HEK293 (cell line): Measurements from ENCODE around the gene TPRG1.
A peak's percentile ranks its signal among the peaks of the same experiment; 100 is the strongest.

Experiments used
- CTCF ChIA-PET: fragments of 350-600 bp; formaldehyde crosslinking; extraction: SDS; loops from one replicate; lab custom pipeline; 2021; ENCODE audit warnings: antibody characterized with exemption; lab: Yijun Ruan, JAX
- POLR2A ChIA-PET: fragments of 300-600 bp; formaldehyde crosslinking; extraction: SDS; loops from one replicate; lab custom pipeline; 2020; ENCODE audit warnings: antibody characterized with exemption, inconsistent platforms; lab: Yijun Ruan, JAX
- H3K27ac ChIP-seq: fragments of 200-500 bp; sonication (Bioruptor generic); 2 replicates; pipeline ENCODE4 v1.5.1; 2014; ENCODE audit warnings: low read depth, low read length, control low read depth, inconsistent platforms; ENCODE audit errors: extremely low read depth
- H3K36me3 ChIP-seq, 2 experiments: fragments of 200-500 bp in 1 of 2; sonication (Bioruptor generic) in 1 of 2; 1 replicate in 1 of 2; 2 replicates in 1 of 2; pipeline ENCODE4 v1.5.1; 2014 to 2017; ENCODE audit warnings: inconsistent platforms in 2 of 2, low read length in 2 of 2; ENCODE audit not compliant: control insufficient read depth in 2 of 2, insufficient read depth in 1 of 2
- H3K4me1 ChIP-seq: fragments of 200-500 bp; sonication (Bioruptor generic); 2 replicates; pipeline ENCODE4 v1.5.1; 2014; ENCODE audit warnings: mild to moderate bottlenecking, low read length, inconsistent platforms; ENCODE audit not compliant: control insufficient read depth, insufficient read depth
- H3K4me3 ChIP-seq: 2 replicates; pipeline ENCODE4 v1.5.1; 2011; ENCODE audit warnings: low read depth, mild to moderate bottlenecking, control low read depth, low read length, moderate library complexity
- H3K9me3 ChIP-seq: fragments of 200-500 bp; sonication (Bioruptor generic); 2 replicates; pipeline ENCODE4 v1.5.1; 2014; ENCODE audit warnings: low read depth, low read length, inconsistent platforms; ENCODE audit not compliant: control insufficient read depth, insufficient read depth
- FEZF1 ChIP-seq: fragments of 450-650 bp; formaldehyde crosslinking; IDR thresholded peaks from 2 replicates; pipeline ENCODE4 v1.5.1; 2016; ENCODE audit warnings: missing biosample characterization, missing genetic modification characterization
- KLF10 ChIP-seq: fragments of 450-650 bp; IDR thresholded peaks from 2 replicates; pipeline ENCODE4 v1.5.1; 2018; ENCODE audit warnings: missing biosample characterization, mild to moderate bottlenecking, missing genetic modification characterization
- KLF7 ChIP-seq: fragments of 450-650 bp; formaldehyde crosslinking; IDR thresholded peaks from 2 replicates; pipeline ENCODE4 v1.5.1; 2016; ENCODE audit warnings: missing biosample characterization, missing genetic modification characterization, borderline replicate concordance
- KLF9 ChIP-seq: fragments of 450-650 bp; formaldehyde crosslinking; IDR thresholded peaks from 2 replicates; pipeline ENCODE4 v1.5.1; 2016; ENCODE audit warnings: missing biosample characterization, missing genetic modification characterization, low read depth
- ZNF10 ChIP-seq: fragments of 450-650 bp; formaldehyde crosslinking; IDR thresholded peaks from 2 replicates; pipeline ENCODE4 v1.5.1; 2017; ENCODE audit warnings: missing biosample characterization, missing genetic modification characterization
- ZNF23 ChIP-seq: fragments of 450-650 bp; formaldehyde crosslinking; IDR thresholded peaks from 2 replicates; pipeline ENCODE4 v1.5.1; 2016; ENCODE audit warnings: missing biosample characterization, missing genetic modification characterization, borderline replicate concordance
- ZNF585B ChIP-seq: fragments of 450-650 bp; formaldehyde crosslinking; IDR thresholded peaks from 2 replicates; pipeline ENCODE4 v1.5.1; 2016; ENCODE audit warnings: missing biosample characterization, missing genetic modification characterization
- ZNF596 ChIP-seq: fragments of 450-650 bp; IDR thresholded peaks from 2 replicates; pipeline ENCODE4 v1.5.0; 2018; ENCODE audit warnings: missing biosample characterization, mild to moderate bottlenecking, missing genetic modification characterization, moderate library complexity
- ZNF610 ChIP-seq: fragments of 450-650 bp; formaldehyde crosslinking; IDR thresholded peaks from 2 replicates; pipeline ENCODE4 v1.5.1; 2016; ENCODE audit warnings: missing biosample characterization, missing genetic modification characterization, borderline replicate concordance
- ZNF621 ChIP-seq: fragments of 450-650 bp; formaldehyde crosslinking; IDR thresholded peaks from 2 replicates; pipeline ENCODE4 v1.5.1; 2017; ENCODE audit warnings: missing biosample characterization, missing genetic modification characterization
- TF ChIP-seq, protein P1 (sequence below): fragments of 450-650 bp; formaldehyde crosslinking; IDR thresholded peaks from 2 replicates; pipeline ENCODE4 v1.5.1; 2016; ENCODE audit warnings: missing biosample characterization, missing genetic modification characterization
- TF ChIP-seq, protein P2 (sequence below): fragments of 450-650 bp; formaldehyde crosslinking; IDR thresholded peaks from 2 replicates; pipeline ENCODE4 v1.5.1; 2016; ENCODE audit warnings: missing biosample characterization, missing genetic modification characterization
- TF ChIP-seq, protein P3 (sequence below): fragments of 450-650 bp; formaldehyde crosslinking; IDR thresholded peaks from 2 replicates; pipeline ENCODE4 v1.5.1; 2016; ENCODE audit warnings: missing biosample characterization, missing genetic modification characterization
- TF ChIP-seq, protein P4 (sequence below): fragments of 450-650 bp; formaldehyde crosslinking; IDR thresholded peaks from 2 replicates; pipeline ENCODE4 v1.5.1; 2017; ENCODE audit warnings: missing biosample characterization, missing genetic modification characterization

TPRG1 gene

DNA sequence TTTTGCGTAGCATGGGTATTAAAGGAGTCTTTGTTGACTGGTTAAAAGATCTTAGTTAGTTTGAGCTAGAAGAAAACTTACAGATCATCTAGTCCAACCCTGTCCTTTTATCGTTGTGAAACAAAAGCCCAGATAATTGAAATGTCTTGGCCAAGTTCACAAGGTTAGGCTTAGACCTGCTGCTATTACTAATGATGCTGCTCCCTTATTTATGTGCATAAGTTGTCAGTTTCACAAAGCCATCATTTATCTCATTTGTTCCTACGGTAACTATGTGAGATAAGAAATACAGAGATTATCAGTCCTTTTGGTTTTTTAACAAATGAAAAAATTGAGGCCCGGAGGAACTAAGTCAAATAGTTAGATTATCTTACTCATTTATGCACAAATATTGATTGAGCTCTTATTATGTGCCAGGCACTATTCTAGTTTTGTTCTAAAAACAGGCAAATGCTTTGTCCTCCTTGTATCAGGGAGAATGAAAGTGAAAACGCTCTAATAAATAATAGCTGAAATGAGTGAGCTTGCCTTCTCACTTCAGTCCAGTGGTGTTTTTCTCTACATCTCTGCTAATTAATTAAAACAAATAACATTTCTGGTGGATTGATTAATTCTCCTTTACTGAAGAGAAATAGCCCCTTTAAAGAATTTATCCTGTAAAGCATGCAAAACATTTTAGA is 49.1 kb upstream of the TPRG1 start:
- H3K36me3 ChIP-seq: no peaks in the 10 kb centered on the region
- H3K9me3 ChIP-seq: no peaks in the 10 kb centered on the region
- no peak overlapping the region for H3K27ac ChIP-seq
- ChIA-PET POLR2A (no interaction called here), CTCF (interaction anchor here (1.4 kb wide), 1 partner anchor 81 kb away, joined by 4 read pairs; no protein-coding TSS in a partner anchor)
- H3K4me1 ChIP-seq: 0 out of 2 replicates have a peak, but pooled peaks cover 2% of the 10 kb centered on the region
- TF ChIP-seq ZNF10 (tag by site-specific recombination) (no peak), ZNF621 (tag by site-specific recombination) (no peak), ZNF596 (tag by site-specific recombination) (no peak), KLF10 (no peak), KLF7 (tag by site-specific recombination) (no peak), KLF9 (tag by site-specific recombination) (no peak), ZNF585B (tag by site-specific recombination) (no peak)
- TF ChIP-seq, protein P1, sequence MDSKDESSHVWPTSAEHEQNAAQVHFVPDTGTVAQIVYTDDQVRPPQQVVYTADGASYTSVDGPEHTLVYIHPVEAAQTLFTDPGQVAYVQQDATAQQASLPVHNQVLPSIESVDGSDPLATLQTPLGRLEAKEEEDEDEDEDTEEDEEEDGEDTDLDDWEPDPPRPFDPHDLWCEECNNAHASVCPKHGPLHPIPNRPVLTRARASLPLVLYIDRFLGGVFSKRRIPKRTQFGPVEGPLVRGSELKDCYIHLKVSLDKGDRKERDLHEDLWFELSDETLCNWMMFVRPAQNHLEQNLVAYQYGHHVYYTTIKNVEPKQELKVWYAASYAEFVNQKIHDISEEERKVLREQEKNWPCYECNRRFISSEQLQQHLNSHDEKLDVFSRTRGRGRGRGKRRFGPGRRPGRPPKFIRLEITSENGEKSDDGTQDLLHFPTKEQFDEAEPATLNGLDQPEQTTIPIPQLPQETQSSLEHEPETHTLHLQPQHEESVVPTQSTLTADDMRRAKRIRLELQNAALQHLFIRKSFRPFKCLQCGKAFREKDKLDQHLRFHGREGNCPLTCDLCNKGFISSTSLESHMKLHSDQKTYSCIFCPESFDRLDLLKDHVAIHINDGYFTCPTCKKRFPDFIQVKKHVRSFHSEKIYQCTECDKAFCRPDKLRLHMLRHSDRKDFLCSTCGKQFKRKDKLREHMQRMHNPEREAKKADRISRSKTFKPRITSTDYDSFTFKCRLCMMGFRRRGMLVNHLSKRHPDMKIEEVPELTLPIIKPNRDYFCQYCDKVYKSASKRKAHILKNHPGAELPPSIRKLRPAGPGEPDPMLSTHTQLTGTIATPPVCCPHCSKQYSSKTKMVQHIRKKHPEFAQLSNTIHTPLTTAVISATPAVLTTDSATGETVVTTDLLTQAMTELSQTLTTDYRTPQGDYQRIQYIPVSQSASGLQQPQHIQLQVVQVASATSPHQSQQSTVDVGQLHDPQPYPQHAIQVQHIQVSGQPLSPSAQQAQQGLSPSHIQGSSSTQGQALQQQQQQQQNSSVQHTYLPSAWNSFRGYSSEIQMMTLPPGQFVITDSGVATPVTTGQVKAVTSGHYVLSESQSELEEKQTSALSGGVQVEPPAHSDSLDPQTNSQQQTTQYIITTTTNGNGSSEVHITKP (tag by site-specific recombination): no peak
- H3K4me3 ChIP-seq: no peak overlapping the region

DNA sequence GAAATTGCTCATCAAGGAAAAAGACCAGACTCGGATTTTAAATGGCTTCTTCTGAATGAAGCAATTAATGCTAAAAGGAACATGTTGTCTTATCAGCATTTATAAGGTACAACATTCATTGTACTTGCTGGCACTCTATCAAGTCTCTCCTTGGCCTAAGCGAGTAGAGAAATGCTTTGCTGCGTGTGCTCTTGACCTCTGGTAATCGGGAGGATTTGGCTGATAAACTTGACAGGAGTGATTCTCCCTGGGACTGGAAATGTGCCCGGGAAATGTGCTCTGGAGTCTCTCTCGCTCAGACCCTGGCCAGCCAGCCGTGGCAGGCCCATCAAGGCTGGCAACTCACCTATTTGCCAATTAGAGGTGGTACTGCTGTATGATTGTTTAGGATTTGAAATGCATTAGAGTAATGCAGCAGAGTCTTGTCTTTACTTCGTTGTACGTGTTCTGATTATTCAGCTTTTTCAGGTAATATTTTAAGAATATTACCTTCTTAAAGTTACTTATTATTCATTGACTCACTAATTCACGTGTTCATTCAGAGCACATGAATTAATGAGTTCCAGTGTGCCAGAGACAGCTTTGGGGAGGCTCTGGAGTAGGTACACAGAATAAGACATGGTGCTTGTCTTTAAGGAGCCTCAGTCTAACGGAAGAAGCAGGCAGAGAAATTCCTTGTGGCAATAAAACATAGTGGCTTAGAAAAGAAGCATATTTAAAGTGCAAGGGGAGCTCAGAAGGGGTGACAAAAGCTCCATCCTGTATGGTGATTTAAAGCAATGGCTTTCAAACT is 48.0 kb upstream of the TPRG1 start:
- POLR2A ChIA-PET: no interaction called here
- no peaks in the 10 kb centered on the region for H3K36me3 ChIP-seq
- TF ChIP-seq, protein P2, sequence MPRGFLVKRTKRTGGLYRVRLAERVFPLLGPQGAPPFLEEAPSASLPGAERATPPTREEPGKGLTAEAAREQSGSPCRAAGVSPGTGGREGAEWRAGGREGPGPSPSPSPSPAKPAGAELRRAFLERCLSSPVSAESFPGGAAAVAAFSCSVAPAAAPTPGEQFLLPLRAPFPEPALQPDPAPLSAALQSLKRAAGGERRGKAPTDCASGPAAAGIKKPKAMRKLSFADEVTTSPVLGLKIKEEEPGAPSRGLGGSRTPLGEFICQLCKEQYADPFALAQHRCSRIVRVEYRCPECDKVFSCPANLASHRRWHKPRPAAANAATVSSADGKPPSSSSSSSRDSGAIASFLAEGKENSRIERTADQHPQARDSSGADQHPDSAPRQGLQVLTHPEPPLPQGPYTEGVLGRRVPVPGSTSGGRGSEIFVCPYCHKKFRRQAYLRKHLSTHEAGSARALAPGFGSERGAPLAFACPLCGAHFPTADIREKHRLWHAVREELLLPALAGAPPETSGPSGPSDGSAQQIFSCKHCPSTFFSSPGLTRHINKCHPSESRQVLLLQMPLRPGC (tag by site-specific recombination): no peak
- TF ChIP-seq, protein P3, sequence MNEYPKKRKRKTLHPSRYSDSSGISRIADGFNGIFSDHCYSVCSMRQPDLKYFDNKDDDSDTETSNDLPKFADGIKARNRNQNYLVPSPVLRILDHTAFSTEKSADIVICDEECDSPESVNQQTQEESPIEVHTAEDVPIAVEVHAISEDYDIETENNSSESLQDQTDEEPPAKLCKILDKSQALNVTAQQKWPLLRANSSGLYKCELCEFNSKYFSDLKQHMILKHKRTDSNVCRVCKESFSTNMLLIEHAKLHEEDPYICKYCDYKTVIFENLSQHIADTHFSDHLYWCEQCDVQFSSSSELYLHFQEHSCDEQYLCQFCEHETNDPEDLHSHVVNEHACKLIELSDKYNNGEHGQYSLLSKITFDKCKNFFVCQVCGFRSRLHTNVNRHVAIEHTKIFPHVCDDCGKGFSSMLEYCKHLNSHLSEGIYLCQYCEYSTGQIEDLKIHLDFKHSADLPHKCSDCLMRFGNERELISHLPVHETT (tag by site-specific recombination): no peak
- TF ChIP-seq FEZF1 (tag by site-specific recombination) (0 out of 2 replicates have a peak, but pooled peaks have one; percentile 13), ZNF610 (tag by site-specific recombination) (no peak), ZNF23 (no peak)
- TF ChIP-seq, protein P4, sequence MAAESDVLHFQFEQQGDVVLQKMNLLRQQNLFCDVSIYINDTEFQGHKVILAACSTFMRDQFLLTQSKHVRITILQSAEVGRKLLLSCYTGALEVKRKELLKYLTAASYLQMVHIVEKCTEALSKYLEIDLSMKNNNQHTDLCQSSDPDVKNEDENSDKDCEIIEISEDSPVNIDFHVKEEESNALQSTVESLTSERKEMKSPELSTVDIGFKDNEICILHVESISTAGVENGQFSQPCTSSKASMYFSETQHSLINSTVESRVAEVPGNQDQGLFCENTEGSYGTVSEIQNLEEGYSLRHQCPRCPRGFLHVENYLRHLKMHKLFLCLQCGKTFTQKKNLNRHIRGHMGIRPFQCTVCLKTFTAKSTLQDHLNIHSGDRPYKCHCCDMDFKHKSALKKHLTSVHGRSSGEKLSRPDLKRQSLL (tag by site-specific recombination): no peak
- no peaks in the 10 kb centered on the region for H3K9me3 ChIP-seq
- H3K27ac ChIP-seq: no peak overlapping the region
- 0 out of 2 replicates have a peak, but pooled peaks cover 2% of the 10 kb centered on the region for H3K4me1 ChIP-seq
- CTCF ChIA-PET: interaction anchor here (0.6 to 1.2 kb wide), 2 partner anchors 15 to 1959 kb away, joined by 3 to 4 read pairs; no protein-coding TSS in a partner anchor
- H3K4me3 ChIP-seq: no peak overlapping the region
